Esophagus muscularis mucosa (tissue), 3 donors: ENCODE measurements around the gene CBX4.

Source experiments
- POLR2AphosphoS5 ChIP-seq, 2 donors: sonication (generic); formaldehyde crosslinking; IDR thresholded peaks; one replicate each; pipeline ENCODE4 v1.6.1; 2017; ENCODE audit warnings: antibody characterized with exemption in 2 of 2
- TF ChIP-seq, protein P1 (sequence below), 3 experiments: fragments of 200-600 bp in 2 of 3; fragments of 450-650 bp in 1 of 3; sonication (generic) in 2 of 3; IDR thresholded peaks; one replicate each; pipeline ENCODE4 v1.5.1; 2017 to 2019; ENCODE audit warnings: antibody characterized with exemption in 3 of 3, mild to moderate bottlenecking in 2 of 3, moderate library complexity in 1 of 3

DNA sequence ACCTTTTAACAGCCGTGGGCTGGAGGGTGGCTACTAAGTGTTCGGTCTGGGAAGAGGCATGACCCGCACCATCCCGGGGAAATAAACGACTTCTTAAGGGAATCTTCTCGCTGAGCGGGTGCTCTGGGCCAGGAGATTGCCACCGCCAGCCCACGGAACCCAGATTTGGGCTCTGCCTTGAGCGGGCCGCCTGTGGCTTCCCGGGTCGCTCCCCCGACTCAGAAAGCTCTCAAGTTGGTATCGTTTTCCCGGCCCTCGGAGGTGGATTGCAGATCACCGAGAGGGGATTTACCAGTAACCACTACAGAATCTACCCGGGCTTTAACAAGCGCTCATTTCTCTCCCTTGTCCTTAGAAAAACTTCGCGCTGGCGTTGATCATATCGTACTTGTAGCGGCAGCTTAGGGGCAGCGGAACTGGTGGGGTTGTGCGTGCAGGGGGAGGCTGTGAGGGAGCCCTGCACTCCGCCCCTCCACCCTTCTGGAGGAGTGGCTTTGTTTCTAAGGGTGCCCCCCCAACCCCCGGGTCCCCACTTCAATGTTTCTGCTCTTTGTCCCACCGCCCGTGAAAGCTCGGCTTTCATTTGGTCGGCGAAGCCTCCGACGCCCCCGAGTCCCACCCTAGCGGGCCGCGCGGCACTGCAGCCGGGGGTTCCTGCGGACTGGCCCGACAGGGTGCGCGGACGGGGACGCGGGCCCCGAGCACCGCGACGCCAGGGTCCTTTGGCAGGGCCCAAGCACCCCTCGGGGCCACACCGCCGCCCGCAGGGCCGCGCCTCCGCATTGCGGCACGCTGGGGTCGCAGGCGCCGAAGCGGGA lies 3.6 kb upstream of the CBX4 start:
- TF ChIP-seq, protein P1, sequence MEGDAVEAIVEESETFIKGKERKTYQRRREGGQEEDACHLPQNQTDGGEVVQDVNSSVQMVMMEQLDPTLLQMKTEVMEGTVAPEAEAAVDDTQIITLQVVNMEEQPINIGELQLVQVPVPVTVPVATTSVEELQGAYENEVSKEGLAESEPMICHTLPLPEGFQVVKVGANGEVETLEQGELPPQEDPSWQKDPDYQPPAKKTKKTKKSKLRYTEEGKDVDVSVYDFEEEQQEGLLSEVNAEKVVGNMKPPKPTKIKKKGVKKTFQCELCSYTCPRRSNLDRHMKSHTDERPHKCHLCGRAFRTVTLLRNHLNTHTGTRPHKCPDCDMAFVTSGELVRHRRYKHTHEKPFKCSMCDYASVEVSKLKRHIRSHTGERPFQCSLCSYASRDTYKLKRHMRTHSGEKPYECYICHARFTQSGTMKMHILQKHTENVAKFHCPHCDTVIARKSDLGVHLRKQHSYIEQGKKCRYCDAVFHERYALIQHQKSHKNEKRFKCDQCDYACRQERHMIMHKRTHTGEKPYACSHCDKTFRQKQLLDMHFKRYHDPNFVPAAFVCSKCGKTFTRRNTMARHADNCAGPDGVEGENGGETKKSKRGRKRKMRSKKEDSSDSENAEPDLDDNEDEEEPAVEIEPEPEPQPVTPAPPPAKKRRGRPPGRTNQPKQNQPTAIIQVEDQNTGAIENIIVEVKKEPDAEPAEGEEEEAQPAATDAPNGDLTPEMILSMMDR (IDR thresholded peaks at IDR 0.05): no peak
- TF ChIP-seq POLR2AphosphoS5 (IDR thresholded peaks at IDR 0.05): no peak
